ENCODE results near the gene EIF1.
"Not testable (repeated sequence)": the region's sequence is repeated elsewhere in the genome, so short reads cannot be mapped to it uniquely, and the experiment has no call there.

The EIF1 gene

DNA sequence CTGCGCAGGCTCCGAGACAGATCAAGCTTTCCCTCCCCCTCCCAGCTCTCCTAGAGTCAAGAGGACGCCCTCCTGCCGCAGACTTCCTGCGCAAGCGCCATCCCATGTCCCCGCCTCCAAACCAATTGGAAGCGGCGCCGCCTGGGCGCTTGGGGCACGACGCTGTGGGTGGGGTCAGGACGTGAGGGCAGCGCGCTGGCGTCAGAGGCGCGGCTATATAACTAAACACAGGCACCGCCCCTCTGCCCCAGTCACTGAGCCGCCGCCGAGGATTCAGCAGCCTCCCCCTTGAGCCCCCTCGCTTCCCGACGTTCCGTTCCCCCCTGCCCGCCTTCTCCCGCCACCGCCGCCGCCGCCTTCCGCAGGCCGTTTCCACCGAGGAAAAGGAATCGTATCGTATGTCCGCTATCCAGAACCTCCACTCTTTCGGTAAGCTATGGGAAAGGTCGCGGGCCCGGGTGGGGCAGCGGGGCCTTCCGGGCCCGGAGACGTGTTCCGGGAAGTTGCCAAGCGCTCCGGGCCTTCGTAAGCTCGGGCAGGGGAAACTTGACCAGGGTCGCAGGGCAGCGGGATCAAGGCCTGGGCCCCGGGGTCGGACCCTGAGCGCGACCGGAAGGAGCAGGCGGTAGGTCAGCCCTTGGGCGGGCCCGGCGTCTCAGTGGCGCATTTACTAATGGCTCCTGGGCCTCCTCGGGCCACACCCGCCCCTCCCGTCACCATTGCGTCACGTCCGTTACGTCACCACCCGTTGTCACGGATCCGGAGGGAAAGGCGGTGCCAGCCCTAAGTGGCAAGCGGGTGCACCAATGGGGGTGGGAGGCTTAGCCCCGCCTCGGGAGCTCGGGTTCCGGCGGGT, at the start of gene EIF1:
Gene EIF1, plus strand, starts transcription at position 245 of the 856 bp plus-strand sequence. Its CDS starts 154 bp downstream, at position 399.
- H3K4me3 ChIP-seq (ENCODE audit: low read depth, low read length) = peak within 1 kb of the TSS; percentile 92
- TF ChIP-seq, protein P1, sequence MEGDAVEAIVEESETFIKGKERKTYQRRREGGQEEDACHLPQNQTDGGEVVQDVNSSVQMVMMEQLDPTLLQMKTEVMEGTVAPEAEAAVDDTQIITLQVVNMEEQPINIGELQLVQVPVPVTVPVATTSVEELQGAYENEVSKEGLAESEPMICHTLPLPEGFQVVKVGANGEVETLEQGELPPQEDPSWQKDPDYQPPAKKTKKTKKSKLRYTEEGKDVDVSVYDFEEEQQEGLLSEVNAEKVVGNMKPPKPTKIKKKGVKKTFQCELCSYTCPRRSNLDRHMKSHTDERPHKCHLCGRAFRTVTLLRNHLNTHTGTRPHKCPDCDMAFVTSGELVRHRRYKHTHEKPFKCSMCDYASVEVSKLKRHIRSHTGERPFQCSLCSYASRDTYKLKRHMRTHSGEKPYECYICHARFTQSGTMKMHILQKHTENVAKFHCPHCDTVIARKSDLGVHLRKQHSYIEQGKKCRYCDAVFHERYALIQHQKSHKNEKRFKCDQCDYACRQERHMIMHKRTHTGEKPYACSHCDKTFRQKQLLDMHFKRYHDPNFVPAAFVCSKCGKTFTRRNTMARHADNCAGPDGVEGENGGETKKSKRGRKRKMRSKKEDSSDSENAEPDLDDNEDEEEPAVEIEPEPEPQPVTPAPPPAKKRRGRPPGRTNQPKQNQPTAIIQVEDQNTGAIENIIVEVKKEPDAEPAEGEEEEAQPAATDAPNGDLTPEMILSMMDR (IDR thresholded peaks at IDR 0.05; ENCODE audit: low read depth, low read length) = no peak

DNA sequence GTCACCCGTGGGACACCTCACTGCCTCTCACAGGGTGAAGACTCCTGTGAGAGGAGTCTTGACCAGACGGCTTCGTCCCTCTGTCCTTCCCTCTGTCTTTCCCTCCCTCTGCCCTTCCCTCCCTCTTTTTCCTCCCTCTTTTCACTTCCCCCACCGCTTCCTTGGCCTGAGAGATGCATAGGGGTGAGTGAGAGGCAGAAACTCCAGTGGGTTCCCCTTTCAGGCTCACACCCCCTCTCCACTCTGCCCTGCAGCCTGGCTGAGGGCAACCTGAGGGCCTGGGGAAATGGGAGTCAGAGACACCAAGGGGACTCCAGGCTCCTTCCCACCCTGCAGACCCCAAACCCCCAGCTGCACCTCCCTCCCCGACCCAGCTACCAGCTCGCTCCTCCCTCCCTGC, 49.7 kb upstream of the EIF1 start:
- no peak overlapping the region for H3K4me3 ChIP-seq (ENCODE audit: low read depth, low read length)
- TF ChIP-seq, protein P1 (IDR thresholded peaks at IDR 0.05; ENCODE audit: low read depth, low read length) = no peak

DNA sequence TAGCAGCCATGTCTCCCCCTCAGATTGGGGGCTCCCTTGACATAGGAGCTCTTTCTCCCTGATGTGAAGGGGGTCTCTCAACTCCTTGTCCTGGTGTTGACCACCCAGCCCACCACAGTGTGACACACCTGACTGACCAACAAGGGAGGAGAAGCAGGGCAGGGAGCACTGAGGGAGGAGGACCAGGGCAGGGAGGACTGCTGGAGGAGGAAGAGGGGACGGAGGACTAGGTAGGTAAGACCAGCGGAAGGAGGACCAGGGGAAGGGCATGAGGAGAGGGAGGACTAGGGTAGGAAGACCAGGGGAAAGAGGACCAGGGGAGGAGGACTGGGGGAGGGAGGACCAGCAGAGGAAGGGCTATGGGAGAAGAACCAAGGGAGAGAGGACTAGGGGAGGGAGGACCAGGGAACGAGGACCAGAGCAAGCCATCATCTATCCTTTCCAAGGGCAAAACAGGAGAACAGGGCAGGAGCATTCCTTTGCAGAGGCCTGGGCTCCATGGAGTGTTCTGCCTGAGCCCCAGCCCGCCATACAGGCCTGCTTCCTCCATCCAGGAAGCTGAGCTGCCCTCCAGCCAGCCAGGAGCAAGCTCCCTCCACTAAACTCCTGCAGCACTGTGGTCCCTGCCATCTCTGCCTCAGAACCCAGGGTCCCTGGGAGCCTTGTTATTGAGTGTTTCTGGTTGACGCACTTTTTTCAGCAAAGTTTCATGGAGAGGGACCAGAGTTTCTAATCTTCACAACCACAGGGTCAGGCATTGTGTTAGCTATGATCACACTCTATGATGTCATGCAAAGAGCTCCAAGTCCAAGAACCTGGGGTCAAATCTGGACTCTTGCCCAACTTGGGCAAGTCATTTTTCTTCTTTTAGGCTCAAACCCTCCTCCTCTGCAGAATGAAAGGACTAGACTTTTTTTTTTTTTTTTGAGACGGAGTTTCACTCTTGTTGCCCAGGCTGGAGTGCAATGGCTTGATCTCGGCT, 48.9 kb upstream of the EIF1 start:
- TF ChIP-seq, protein P1 (IDR thresholded peaks at IDR 0.05; ENCODE audit: low read depth, low read length) = no peak
- no peak overlapping the region for H3K4me3 ChIP-seq (ENCODE audit: low read depth, low read length)

DNA sequence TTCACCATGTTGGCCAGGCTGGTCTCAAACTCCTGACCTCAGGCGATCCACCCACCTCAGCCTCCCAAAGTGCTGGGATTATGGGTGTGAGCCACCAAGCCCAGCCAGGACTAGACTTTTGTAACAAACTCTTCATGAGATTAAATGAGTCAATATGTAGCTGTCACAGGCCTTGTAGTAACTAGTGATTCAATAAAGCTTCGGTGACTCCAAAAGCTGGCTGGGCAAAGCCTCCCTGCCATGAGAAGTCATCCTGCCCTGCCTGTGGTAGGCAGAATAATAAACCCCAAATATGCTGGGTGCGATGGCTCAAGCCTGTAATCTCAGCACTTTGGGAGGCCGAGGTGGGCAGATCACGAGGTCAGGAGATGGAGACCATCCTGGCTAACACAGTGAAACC, 48.1 kb upstream of the EIF1 start:
- H3K4me3 ChIP-seq (ENCODE audit: low read depth, low read length) = not testable (repeated sequence)

DNA sequence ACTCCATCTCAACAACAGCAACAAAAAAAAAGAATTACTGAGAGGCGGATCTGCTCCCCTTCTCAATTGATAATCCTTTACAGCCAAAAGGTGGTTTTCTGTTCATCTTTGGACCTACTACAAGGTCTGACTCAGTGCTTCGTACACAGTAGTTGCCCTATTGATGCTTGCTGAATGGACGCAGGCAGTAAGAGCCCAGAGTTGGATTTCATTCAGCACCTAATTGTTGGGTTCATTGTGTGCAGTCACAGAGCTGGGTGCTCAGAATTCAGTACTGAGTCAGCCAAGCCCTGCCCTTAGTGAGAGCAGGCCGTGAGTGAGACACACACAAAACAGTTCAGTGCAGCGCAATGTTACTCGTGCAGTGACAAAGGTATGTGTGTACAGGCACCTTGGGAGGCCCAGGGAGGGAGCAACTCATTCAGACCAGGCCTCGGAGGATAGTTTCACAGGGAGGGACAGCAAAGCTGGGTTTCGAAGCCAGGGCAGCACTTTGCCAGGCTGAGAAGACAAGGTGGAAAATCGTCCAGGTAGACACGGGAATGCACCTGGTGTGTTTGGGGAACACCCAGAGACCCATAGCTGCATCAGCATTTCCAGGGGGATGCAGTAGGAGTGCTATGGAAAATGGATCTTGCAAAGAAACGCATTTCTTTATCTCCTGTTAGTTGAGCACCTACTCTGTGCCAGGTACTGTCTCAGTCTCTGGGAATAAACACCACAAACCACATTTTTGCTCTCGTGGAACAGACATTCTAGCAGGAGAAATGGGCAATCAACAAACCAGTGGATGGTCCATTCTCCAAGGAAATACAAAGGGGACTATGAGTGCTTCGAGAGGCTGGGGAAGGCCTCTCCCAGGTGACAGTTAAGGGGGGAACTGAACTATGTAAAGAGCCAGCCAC, 46.2 kb upstream of the EIF1 start:
- H3K4me3 ChIP-seq (ENCODE audit: low read depth, low read length) = no peak overlapping the region
- TF ChIP-seq, protein P1 (IDR thresholded peaks at IDR 0.05; ENCODE audit: low read depth, low read length) = no peak

DNA sequence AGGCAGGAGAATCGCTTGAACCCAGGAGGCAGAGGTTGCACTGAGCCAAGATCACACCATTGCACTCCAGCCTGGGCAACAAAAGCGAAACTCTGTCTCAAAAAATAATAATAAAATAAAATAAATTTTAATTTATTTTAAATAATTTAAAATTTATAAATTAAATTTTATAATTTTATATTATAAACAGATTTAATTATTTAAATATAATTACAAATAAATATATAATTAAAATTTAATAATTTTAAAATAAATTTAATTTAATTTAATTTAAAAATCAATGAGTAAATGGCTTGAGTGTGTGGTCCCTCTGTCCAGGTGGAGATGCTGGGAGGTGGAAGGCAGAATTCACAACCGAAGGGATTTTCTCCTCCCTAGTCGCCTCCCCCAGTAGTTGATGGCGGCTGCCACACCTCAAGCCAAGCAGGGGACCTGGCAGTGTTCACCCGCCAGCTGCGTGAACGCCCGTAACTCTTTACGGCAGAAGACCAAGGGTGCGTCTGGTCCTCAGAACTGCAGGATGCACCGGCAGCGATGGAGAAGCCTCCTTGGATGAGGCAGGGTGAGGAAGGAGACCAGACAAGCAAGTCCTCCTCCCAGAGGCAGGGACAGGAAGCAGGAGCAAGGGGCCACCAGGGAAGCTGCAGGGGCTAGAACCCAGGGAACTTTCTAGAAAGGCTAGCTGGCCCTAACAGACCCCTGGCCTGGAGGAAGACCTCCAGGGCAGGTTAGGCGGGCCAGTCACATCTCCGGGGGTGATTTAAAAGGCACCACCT, 41.5 kb upstream of the EIF1 start:
- TF ChIP-seq, protein P1 (IDR thresholded peaks at IDR 0.05; ENCODE audit: low read depth, low read length) = no peak
- no peak overlapping the region for H3K4me3 ChIP-seq (ENCODE audit: low read depth, low read length)

All from WI38 (cell line).